IMR-90 (cell line): ENCODE data around the gene FBXO9. TPM values are rescaled to one million over a fixed set of nuclear protein-coding genes. Genes with fewer than 3 reads are reported as not detected.

Experiments
- ATAC-seq: fragments of 200-7000 bp; cut with Tn5 transposase; 2 replicates; pipeline ENCODE4 v1.9.1; 2020; ENCODE audit warnings: low read depth, mild to moderate bottlenecking, moderate library complexity
- BruUV-seq: library from RNA; stranded (reverse); fragments of 400-500 nt; replicated peaks from 2 replicates; lab custom pipeline; 2021; lab: Mats Ljungman, UMichigan
- CTCF ChIA-PET: fragments of 300-600 bp; formaldehyde crosslinking; extraction: SDS; loops from one replicate; lab custom pipeline; 2021; ENCODE audit warnings: antibody characterized with exemption; lab: Yijun Ruan, JAX
- POLR2A ChIA-PET: fragments of 300-600 bp; sonication (Branson Sonifier 250); formaldehyde crosslinking; loops from one replicate; lab custom pipeline; 2022; ENCODE audit warnings: antibody characterized with exemption; ENCODE audit not compliant: unreplicated experiment; lab: Charles Lee
- DNase-seq: peaks from one replicate; pipeline ENCODE4 v3.0.0; 2013
- H2AFZ ChIP-seq: replicated peaks from 2 replicates; pipeline ENCODE3; 2013; ENCODE audit warnings: low read length, mild to moderate bottlenecking; ENCODE audit not compliant: poor library complexity
- H2AK5ac ChIP-seq: 2 replicates; pipeline ENCODE4 v1.6.1; 2013; ENCODE audit warnings: low read depth, low read length, inconsistent platforms
- H2AK9ac ChIP-seq: replicated peaks from 2 replicates; pipeline ENCODE3; 2013; ENCODE audit warnings: mild to moderate bottlenecking, low read depth, low read length, moderate library complexity; ENCODE audit not compliant: poor library complexity
- H2BK120ac ChIP-seq: 2 replicates; pipeline ENCODE4 v1.6.1; 2013; ENCODE audit warnings: low read depth, low read length, inconsistent platforms
- H2BK15ac ChIP-seq: 3 replicates; pipeline ENCODE4 v1.6.1; 2013; ENCODE audit warnings: low read depth, low read length, inconsistent platforms
- H2BK20ac ChIP-seq: 2 replicates; pipeline ENCODE4 v1.6.1; 2013; ENCODE audit warnings: low read depth, mild to moderate bottlenecking, inconsistent platforms, low read length, moderate library complexity
- H2BK5ac ChIP-seq: 2 replicates; pipeline ENCODE4 v1.6.1; 2013; ENCODE audit warnings: mild to moderate bottlenecking, low read depth, low read length, inconsistent platforms; ENCODE audit not compliant: poor library complexity, severe bottlenecking
- H3K14ac ChIP-seq: replicated peaks from 2 replicates; pipeline ENCODE4 v1.6.1; 2013; ENCODE audit warnings: low read depth, low read length, inconsistent platforms
- H3K18ac ChIP-seq: 2 replicates; pipeline ENCODE4 v1.6.1; 2013; ENCODE audit warnings: low read depth, low read length, control low read depth
- H3K23ac ChIP-seq: 2 replicates; pipeline ENCODE4 v1.6.1; 2013; ENCODE audit warnings: low read depth, low read length, inconsistent platforms
- H3K27ac ChIP-seq: 2 replicates; pipeline ENCODE4 v1.5.1; 2013; ENCODE audit warnings: mild to moderate bottlenecking, control low read depth, low read length; ENCODE audit not compliant: insufficient read depth
- H3K27me3 ChIP-seq: 2 replicates; pipeline ENCODE4 v1.6.1; 2013; ENCODE audit warnings: low read length; ENCODE audit not compliant: control insufficient read depth, insufficient read depth
- H3K36me3 ChIP-seq: 2 replicates; pipeline ENCODE4 v1.6.1; 2013; ENCODE audit warnings: low read length, mixed read lengths; ENCODE audit not compliant: control insufficient read depth, insufficient read depth
- H3K4ac ChIP-seq: 2 replicates; pipeline ENCODE4 v1.6.1; 2013; ENCODE audit warnings: low read depth, low read length, inconsistent platforms
- H3K4me1 ChIP-seq: 2 replicates; pipeline ENCODE4 v1.6.1; 2013; ENCODE audit warnings: low read length, mixed read lengths; ENCODE audit not compliant: control insufficient read depth, insufficient read depth
- H3K4me2 ChIP-seq: 2 replicates; pipeline ENCODE4 v1.6.1; 2013; ENCODE audit warnings: low read depth, mild to moderate bottlenecking, control low read depth, low read length, moderate library complexity
- H3K4me3 ChIP-seq: 2 replicates; pipeline ENCODE4 v1.5.1; 2013; ENCODE audit warnings: low read depth, mild to moderate bottlenecking, control low read depth, low read length, moderate library complexity; ENCODE audit not compliant: insufficient read depth
- H3K56ac ChIP-seq: 2 replicates; pipeline ENCODE4 v1.6.1; 2013; ENCODE audit warnings: low read length, inconsistent platforms; ENCODE audit not compliant: insufficient read depth; ENCODE audit errors: extremely low read depth
- H3K79me1 ChIP-seq, 2 experiments: 2 replicates each; pipeline ENCODE4 v1.6.1; 2013; ENCODE audit warnings: low read length in 2 of 2, inconsistent platforms in 1 of 2, low read depth in 1 of 2
- H3K9ac ChIP-seq: 2 replicates; pipeline ENCODE4 v1.6.1; 2013; ENCODE audit warnings: low read depth, low read length, control low read depth
- H3K9me1 ChIP-seq: 2 replicates; pipeline ENCODE4 v1.6.1; 2013; ENCODE audit warnings: low read length, inconsistent platforms; ENCODE audit not compliant: insufficient read depth
- H3K9me3 ChIP-seq: 2 replicates; pipeline ENCODE4 v1.6.1; 2013; ENCODE audit warnings: low read length; ENCODE audit not compliant: control insufficient read depth, insufficient read depth
- H4K20me1 ChIP-seq: 2 replicates; pipeline ENCODE4 v1.6.1; 2013; ENCODE audit warnings: low read length, inconsistent platforms; ENCODE audit not compliant: insufficient read depth
- H4K5ac ChIP-seq: 2 replicates; pipeline ENCODE4 v1.6.1; 2013; ENCODE audit warnings: mild to moderate bottlenecking, low read depth, low read length, control low read depth
- H4K8ac ChIP-seq, 2 experiments: 2 replicates each; pipeline ENCODE4 v1.6.1; 2013; ENCODE audit warnings: low read depth in 2 of 2, low read length in 2 of 2, control low read depth in 1 of 2, inconsistent platforms in 1 of 2
- H4K91ac ChIP-seq: 2 replicates; pipeline ENCODE4 v1.6.1; 2013; ENCODE audit warnings: low read depth, low read length, inconsistent platforms; ENCODE audit not compliant: insufficient read depth
- CEBPB ChIP-seq: IDR thresholded peaks from 2 replicates; pipeline ENCODE4 v1.6.1; 2012; ENCODE audit warnings: low read depth, low read length, improper control_type of control experiment
- WGBS, 2 experiments: methylation state at CpG; one replicate each; pipeline versions ENCODE4 v1.1.5 to v1.1.7; 2013; ENCODE audit warnings: missing lambda C conversion rate in 2 of 2; ENCODE audit not compliant: insufficient read length in 1 of 2; ENCODE audit errors: extremely low coverage in 2 of 2; 5-methylcytosine and 5-hydroxymethylcytosine counted together
- dilution Hi-C: fragments of 300-500 bp; cut with HindIII; formaldehyde crosslinking; loops from one replicate; pipeline ENCODE4 v1.14.3; 2018; ENCODE audit warnings: low sequenced_read_pairs; ENCODE audit not compliant: unreplicated experiment
- in situ Hi-C: fragments of 300-500 bp; cut with MboI; formaldehyde crosslinking; loops from 3 replicates; pipeline ENCODE4 v1.14.3; 2019; ENCODE audit warnings: low sequenced_read_pairs, inconsistent platforms, mixed read lengths
- intact Hi-C: fragments of 100-400 bp; cut with micrococcal nuclease; formaldehyde crosslinking; loops from 2 replicates; pipeline ENCODE4 v1.10.0; 2022
- polyA plus RNA-seq, 3 experiments: library from polyadenylated mRNA; depleted of rRNA; stranded (reverse); fragments of >200 nt; gene quantifications; 2 replicates each; pipeline ENCODE4 v1.2.3, GENCODE V29; 2012; ENCODE audit warnings: low replicate concordance in 1 of 3
- total RNA-seq: library from RNA; depleted of rRNA; stranded (reverse); fragments of >200 nt; gene quantifications from 2 replicates; pipeline ENCODE4 v1.2.3, GENCODE V29; 2012

Gene FBXO9
- total and polyA plus RNA-seq, 2 of the 4 experiments (the other 2 are of a cell fraction) = 49.6 to 65.9 TPM

GRCh38 chr6:53023323-53023722 lies 41.9 kb upstream of the FBXO9 start:
- intact Hi-C loops = no loop called here
- POLR2A ChIA-PET = no interaction called here
- H3K4me1 ChIP-seq = 0 out of 2 replicates have a peak, but pooled peaks cover 1% of the 10 kb centered on the region

More at GRCh38 chr6:53023323-53023722, 41.9 kb upstream of the FBXO9 start:
- H4K5ac ChIP-seq = no peak overlapping the region
- no peaks in the 10 kb centered on the region for H4K20me1 ChIP-seq
- H3K14ac ChIP-seq = no peak overlapping the region
- TF ChIP-seq CEBPB = no peak
- CTCF ChIA-PET = no interaction called here
- H2AK5ac ChIP-seq = no peak overlapping the region
- no peak overlapping the region for H2AFZ ChIP-seq
- dilution Hi-C loops = no loop called here
- no peak overlapping the region for H3K27ac ChIP-seq
- no peak overlapping the region for H2BK20ac ChIP-seq
- H3K9me1 ChIP-seq = no peaks in the 10 kb centered on the region
- no peak overlapping the region for H3K23ac ChIP-seq
- no peaks in the 10 kb centered on the region for H3K79me1 ChIP-seq
- no peak overlapping the region for H2BK15ac ChIP-seq
- H3K9me3 ChIP-seq = no peaks in the 10 kb centered on the region
- no peak overlapping the region for H3K4me3 ChIP-seq
- in situ Hi-C loops = no loop called here
- H4K91ac ChIP-seq = no peak overlapping the region
- no peak overlapping the region for H3K9ac ChIP-seq
- BruUV-seq = no TSS peak
- ATAC-seq (no peak), DNase-seq (no peak)
- H3K56ac ChIP-seq = no peak overlapping the region
- no peak overlapping the region for H3K4ac ChIP-seq
- no peak overlapping the region for H2BK5ac ChIP-seq
- no peak overlapping the region for H2AK9ac ChIP-seq
- H2BK120ac ChIP-seq = no peak overlapping the region
- peaks cover 7% of the 10 kb centered on the region; the same call in 1 of the 2 replicates for H3K36me3 ChIP-seq
- no peak overlapping the region for H3K18ac ChIP-seq
- H4K8ac ChIP-seq = no peak overlapping the region
- H3K27me3 ChIP-seq = no peaks in the 10 kb centered on the region
- no peak overlapping the region for H3K4me2 ChIP-seq
- WGBS, 2 experiments = no CpG with 5 or more reads among the region's 1 CpG
